Measurements from ENCODE around the gene KRTAP10-8. TPM values are rescaled to one million over a fixed set of nuclear protein-coding genes. Genes with fewer than 3 reads are reported as not detected.

Gene KRTAP10-8
- total RNA-seq, 1 experiment from 2014 or later: not detected

DNA sequence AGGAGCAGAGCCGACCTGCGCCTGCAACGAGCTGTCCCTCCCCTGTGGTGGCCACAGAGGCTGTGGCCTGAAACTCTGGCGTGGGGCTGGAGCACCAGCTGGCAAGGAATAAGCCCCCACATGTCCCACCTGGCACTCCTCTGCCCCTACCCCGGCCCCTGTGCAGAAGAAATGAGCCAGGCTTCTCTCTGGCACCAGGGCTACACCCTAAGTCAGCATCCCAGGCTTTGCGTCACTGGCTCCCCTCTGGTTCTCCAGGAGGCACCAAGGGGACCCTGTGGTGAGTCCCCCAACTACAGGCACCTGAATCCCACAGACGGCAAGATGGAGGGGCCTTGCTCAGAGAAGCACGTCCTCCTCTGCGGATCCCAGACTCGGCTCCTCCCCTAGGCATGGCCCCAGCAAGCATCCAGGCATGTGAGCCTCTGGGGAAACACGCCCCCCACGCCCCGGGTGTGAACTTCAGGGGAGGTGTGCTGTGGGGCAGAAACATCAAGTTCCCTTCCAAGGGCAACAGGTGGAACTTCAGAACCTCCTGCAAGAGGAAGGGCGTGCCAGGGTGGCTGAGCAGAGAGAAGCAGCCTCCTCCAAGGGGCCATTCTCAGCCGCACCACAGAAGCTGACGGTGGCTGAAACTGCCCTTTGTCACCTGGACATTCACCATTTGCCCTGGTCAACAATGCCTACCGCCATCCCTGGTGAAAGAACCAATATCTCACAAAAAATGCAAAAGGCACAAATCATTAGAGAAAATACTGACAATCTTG lies 8.6 kb upstream of the KRTAP10-8 start:
- TF ChIP-seq ATF3 (CRISPR knock-in tag; conservative IDR thresholded peaks at IDR 0.05) (no peak), GTF2I (CRISPR knock-in tag; conservative IDR thresholded peaks at IDR 0.05) (no peak), ZNF317 (CRISPR knock-in tag; IDR thresholded peaks at IDR 0.05; ENCODE audit: borderline replicate concordance, low read depth) (no peak), IRF1 (CRISPR knock-in tag; IDR thresholded peaks at IDR 0.05) (no peak), ETV6 (CRISPR knock-in tag; IDR thresholded peaks at IDR 0.05) (no peak), GABPB1 (CRISPR knock-in tag; IDR thresholded peaks at IDR 0.05) (no peak), MXD4 (CRISPR knock-in tag; IDR thresholded peaks at IDR 0.05; ENCODE audit: borderline replicate concordance) (no peak), NFYB (CRISPR knock-in tag; conservative IDR thresholded peaks at IDR 0.05; ENCODE audit: low read depth) (no peak), SOX15 (CRISPR knock-in tag; IDR thresholded peaks at IDR 0.05) (no peak), OVOL2 (CRISPR knock-in tag; IDR thresholded peaks at IDR 0.05; ENCODE audit: borderline replicate concordance) (no peak), E2F4 (CRISPR knock-in tag; IDR thresholded peaks at IDR 0.05; ENCODE audit: borderline replicate concordance, low read depth) (no peak)
- TF ChIP-seq, protein P1, sequence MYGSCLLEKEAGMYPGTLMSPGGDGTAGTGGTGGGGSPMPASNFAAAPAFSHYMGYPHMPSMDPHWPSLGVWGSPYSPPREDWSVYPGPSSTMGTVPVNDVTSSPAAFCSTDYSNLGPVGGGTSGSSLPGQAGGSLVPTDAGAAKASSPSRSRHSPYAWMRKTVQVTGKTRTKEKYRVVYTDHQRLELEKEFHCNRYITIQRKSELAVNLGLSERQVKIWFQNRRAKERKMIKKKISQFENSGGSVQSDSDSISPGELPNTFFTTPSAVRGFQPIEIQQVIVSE (CRISPR knock-in tag; IDR thresholded peaks at IDR 0.05; ENCODE audit: borderline replicate concordance): no peak
- TF ChIP-seq, protein P2, sequence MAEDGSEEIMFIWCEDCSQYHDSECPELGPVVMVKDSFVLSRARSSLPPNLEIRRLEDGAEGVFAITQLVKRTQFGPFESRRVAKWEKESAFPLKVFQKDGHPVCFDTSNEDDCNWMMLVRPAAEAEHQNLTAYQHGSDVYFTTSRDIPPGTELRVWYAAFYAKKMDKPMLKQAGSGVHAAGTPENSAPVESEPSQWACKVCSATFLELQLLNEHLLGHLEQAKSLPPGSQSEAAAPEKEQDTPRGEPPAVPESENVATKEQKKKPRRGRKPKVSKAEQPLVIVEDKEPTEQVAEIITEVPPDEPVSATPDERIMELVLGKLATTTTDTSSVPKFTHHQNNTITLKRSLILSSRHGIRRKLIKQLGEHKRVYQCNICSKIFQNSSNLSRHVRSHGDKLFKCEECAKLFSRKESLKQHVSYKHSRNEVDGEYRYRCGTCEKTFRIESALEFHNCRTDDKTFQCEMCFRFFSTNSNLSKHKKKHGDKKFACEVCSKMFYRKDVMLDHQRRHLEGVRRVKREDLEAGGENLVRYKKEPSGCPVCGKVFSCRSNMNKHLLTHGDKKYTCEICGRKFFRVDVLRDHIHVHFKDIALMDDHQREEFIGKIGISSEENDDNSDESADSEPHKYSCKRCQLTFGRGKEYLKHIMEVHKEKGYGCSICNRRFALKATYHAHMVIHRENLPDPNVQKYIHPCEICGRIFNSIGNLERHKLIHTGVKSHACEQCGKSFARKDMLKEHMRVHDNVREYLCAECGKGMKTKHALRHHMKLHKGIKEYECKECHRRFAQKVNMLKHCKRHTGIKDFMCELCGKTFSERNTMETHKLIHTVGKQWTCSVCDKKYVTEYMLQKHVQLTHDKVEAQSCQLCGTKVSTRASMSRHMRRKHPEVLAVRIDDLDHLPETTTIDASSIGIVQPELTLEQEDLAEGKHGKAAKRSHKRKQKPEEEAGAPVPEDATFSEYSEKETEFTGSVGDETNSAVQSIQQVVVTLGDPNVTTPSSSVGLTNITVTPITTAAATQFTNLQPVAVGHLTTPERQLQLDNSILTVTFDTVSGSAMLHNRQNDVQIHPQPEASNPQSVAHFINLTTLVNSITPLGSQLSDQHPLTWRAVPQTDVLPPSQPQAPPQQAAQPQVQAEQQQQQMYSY (CRISPR knock-in tag; IDR thresholded peaks at IDR 0.05): no peak
- TF ChIP-seq, protein P3, sequence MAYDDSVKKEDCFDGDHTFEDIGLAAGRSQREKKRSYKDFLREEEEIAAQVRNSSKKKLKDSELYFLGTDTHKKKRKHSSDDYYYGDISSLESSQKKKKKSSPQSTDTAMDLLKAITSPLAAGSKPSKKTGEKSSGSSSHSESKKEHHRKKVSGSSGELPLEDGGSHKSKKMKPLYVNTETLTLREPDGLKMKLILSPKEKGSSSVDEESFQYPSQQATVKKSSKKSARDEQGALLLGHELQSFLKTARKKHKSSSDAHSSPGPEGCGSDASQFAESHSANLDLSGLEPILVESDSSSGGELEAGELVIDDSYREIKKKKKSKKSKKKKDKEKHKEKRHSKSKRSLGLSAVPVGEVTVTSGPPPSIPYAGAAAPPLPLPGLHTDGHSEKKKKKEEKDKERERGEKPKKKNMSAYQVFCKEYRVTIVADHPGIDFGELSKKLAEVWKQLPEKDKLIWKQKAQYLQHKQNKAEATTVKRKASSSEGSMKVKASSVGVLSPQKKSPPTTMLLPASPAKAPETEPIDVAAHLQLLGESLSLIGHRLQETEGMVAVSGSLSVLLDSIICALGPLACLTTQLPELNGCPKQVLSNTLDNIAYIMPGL (CRISPR knock-in tag; IDR thresholded peaks at IDR 0.05): no peak
- TF ChIP-seq, protein P4, sequence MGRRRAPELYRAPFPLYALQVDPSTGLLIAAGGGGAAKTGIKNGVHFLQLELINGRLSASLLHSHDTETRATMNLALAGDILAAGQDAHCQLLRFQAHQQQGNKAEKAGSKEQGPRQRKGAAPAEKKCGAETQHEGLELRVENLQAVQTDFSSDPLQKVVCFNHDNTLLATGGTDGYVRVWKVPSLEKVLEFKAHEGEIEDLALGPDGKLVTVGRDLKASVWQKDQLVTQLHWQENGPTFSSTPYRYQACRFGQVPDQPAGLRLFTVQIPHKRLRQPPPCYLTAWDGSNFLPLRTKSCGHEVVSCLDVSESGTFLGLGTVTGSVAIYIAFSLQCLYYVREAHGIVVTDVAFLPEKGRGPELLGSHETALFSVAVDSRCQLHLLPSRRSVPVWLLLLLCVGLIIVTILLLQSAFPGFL (CRISPR knock-in tag; IDR thresholded peaks at IDR 0.05; ENCODE audit: borderline replicate concordance): no peak
- no peak for DNase-seq (ENCODE audit: low spot score)
- ChIA-PET CTCF (interaction anchor here (0.9 kb wide), 1 partner anchor 92 kb away, joined by 3 read pairs; no protein-coding TSS in a partner anchor), POLR2A (no interaction called here)
- Mint-ChIP-seq H3K9me3 (peaks cover 25% of the 10 kb centered on the region), H3K27me3 (ENCODE audit: low read depth) (no peaks in the 10 kb centered on the region; the same call in 1 of the 2 replicates), H3K36me3 (no peaks in the 10 kb centered on the region; the same call in 1 of the 2 replicates), H3K27ac (no peak overlapping the region), H3K4me1 (peaks cover 19% of the 10 kb centered on the region), H3K4me3 (no peak overlapping the region)
- ATAC-seq: peak; percentile 38; the same call in 1 of the 2 replicates
